Smooth muscle cell of trachea (primary cell): ENCODE data around the gene RELN. TPM values are rescaled to one million over a fixed set of nuclear protein-coding genes. Genes with fewer than 3 reads are reported as not detected.

ENCODE experiments used
- total RNA-seq: library from RNA; depleted of rRNA; stranded (reverse); fragments of >200 nt; gene quantifications from 2 replicates; pipeline ENCODE4 v1.2.1, GENCODE V29; 2014

The RELN gene
- 4.7 and 6.0 TPM in 2 replicates for total RNA-seq

GRCh38 chr7:103989200-103989784 lies at the start of gene RELN:
Gene RELN, minus strand, starts transcription at chr7:103989658. Its CDS starts 302 bp downstream, at chr7:103989356.

GRCh38 chr7:103446049-103446520 lies 543.4 kb downstream of the RELN start, which contains the start of gene SLC26A5:
Gene SLC26A5, minus strand, starts transcription at chr7:103446207. Its CDS starts 24,693 bp downstream, at chr7:103421514.

Other genes starting within 250 kb of the RELN start
- gene ORC5, start 218.4 kb upstream of the RELN start, total RNA-seq = 27.3 and 28.7 TPM in 2 replicates